Skeletal muscle tissue (tissue), 4 donors: Measurements from ENCODE around the gene RSPO3. TPM values are rescaled to one million over a fixed set of nuclear protein-coding genes. Genes with fewer than 3 reads are reported as not detected.
A peak's percentile ranks its signal among the peaks of the same experiment; 100 is the strongest.

Experiments used
- H3K27ac ChIP-seq: one replicate; pipeline ENCODE4 v1.7.0; 2013; ENCODE audit warnings: mild to moderate bottlenecking, low read depth, low read length, inconsistent platforms
- H3K27me3 ChIP-seq, 3 donors: one replicate each; pipeline ENCODE4 v1.7.0; 2013; ENCODE audit warnings: low read length in 3 of 3; ENCODE audit not compliant: control insufficient read depth in 3 of 3, insufficient read depth in 3 of 3
- H3K36me3 ChIP-seq, 3 donors: one replicate each; pipeline ENCODE4 v1.7.0; 2013; ENCODE audit warnings: low read length in 3 of 3; ENCODE audit not compliant: control insufficient read depth in 3 of 3, insufficient read depth in 3 of 3
- H3K4me1 ChIP-seq, 3 donors: one replicate each; pipeline ENCODE4 v1.7.0; 2013; ENCODE audit warnings: low read length in 3 of 3, mild to moderate bottlenecking in 3 of 3; ENCODE audit not compliant: control insufficient read depth in 3 of 3, insufficient read depth in 3 of 3
- H3K4me3 ChIP-seq, 3 donors: one replicate each; pipeline ENCODE4 v1.7.0; 2013; ENCODE audit warnings: low read length in 3 of 3
- H3K9ac ChIP-seq, 3 donors: one replicate each; pipeline ENCODE4 v1.7.0; 2013; ENCODE audit warnings: low read length in 3 of 3, mild to moderate bottlenecking in 3 of 3, moderate library complexity in 2 of 3, low read depth in 1 of 3
- H3K9me3 ChIP-seq, 3 donors: one replicate each; pipeline ENCODE4 v1.7.0; 2013; ENCODE audit warnings: low read length in 3 of 3; ENCODE audit not compliant: control insufficient read depth in 3 of 3
- total RNA-seq: library from RNA; depleted of rRNA; stranded (reverse); fragments of >200 nt; gene quantifications from one replicate; pipeline ENCODE4 v1.2.3, GENCODE V29; 2014
- donor health status: Osteomylitis.

RSPO3 gene
- total RNA-seq, 1 donor from 2014 or later, result 6.3 TPM

DNA sequence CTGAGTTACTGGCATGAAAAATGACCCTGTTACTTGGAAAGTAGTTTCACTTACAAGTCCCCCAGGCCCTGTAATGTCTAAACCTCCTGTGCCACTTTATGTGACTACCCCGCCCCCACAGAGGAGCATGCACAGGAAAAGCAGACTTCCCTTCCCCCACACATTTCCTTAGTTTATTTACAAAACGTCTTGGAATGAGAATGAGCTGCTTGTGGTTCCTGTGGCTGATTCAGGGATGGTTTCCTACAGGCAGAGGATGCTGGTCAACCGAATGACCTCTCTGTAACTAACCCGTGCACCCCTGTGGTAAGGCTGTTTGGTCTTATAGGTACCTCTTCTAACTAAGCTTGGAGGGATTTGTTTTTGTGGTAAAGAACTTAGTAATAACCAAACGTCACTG lies 28.5 kb downstream of the RSPO3 start:
- H3K27ac ChIP-seq, result peak overlapping the region; percentile 26
- no peaks in the 10 kb centered on the region for H3K27me3 ChIP-seq
- peak overlapping the region in 1 of 3 donors; percentile 22 for H3K4me3 ChIP-seq
- no peaks in the 10 kb centered on the region for H3K36me3 ChIP-seq
- peaks cover 12 to 16% (median 14%) of the 10 kb centered on the region in 3 donors for H3K4me1 ChIP-seq
- no peaks in the 10 kb centered on the region for H3K9me3 ChIP-seq
- H3K9ac ChIP-seq, result no peak overlapping the region

GRCh38 chr6:127147534-127147933 lies 29.1 kb downstream of the RSPO3 start:
- H3K36me3 ChIP-seq, result no peaks in the 10 kb centered on the region
- peaks cover 12 to 16% (median 14%) of the 10 kb centered on the region in 3 donors for H3K4me1 ChIP-seq
- no peaks in the 10 kb centered on the region for H3K9me3 ChIP-seq
- no peak overlapping the region for H3K4me3 ChIP-seq
- H3K9ac ChIP-seq, result no peak overlapping the region
- H3K27ac ChIP-seq, result peak overlapping the region; percentile 26
- no peaks in the 10 kb centered on the region for H3K27me3 ChIP-seq

DNA sequence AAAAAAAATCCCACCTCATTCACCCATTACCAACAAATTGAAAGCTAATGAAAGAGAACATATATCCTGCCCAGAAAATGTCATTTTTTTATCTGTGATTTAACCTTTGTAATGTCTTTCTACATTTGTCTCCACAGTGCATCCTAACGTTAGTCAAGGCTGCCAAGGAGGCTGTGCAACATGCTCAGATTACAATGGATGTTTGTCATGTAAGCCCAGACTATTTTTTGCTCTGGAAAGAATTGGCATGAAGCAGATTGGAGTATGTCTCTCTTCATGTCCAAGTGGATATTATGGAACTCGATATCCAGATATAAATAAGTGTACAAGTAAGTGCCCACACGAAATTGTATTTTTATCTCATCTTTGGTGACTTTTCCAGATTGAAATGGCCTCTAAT lies 30.0 kb downstream of the RSPO3 start:
- H3K27me3 ChIP-seq, result no peaks in the 10 kb centered on the region
- H3K27ac ChIP-seq, result peak overlapping the region; percentile 45
- no peaks in the 10 kb centered on the region for H3K9me3 ChIP-seq
- no peaks in the 10 kb centered on the region for H3K36me3 ChIP-seq
- H3K4me3 ChIP-seq, result peak overlapping the region in 1 of 3 donors; percentile 45
- peaks cover 12 to 16% (median 14%) of the 10 kb centered on the region in 3 donors for H3K4me1 ChIP-seq
- H3K9ac ChIP-seq, result peak overlapping the region in 1 of 3 donors; percentile 24

- Histone ChIP-seq H3K9me3 (no peaks in the 10 kb centered on the region), H3K9ac (no peak overlapping the region), H3K36me3 (no peaks in the 10 kb centered on the region), H3K27ac (no peak overlapping the region), H3K4me1 (peaks cover 0 to under 1% (median 0%) of the 10 kb centered on the region in 3 donors), H3K4me3 (no peak overlapping the region), H3K27me3 (no peaks in the 10 kb centered on the region)
These were observed 36.0 kb downstream of the RSPO3 start for GRCh38 chr6:127154509-127154908.

- no peaks in the 10 kb centered on the region for H3K4me1 ChIP-seq
- no peak overlapping the region for H3K9ac ChIP-seq
- H3K4me3 ChIP-seq, result no peak overlapping the region
- H3K9me3 ChIP-seq, result no peaks in the 10 kb centered on the region
- H3K27me3 ChIP-seq, result no peaks in the 10 kb centered on the region
- no peaks in the 10 kb centered on the region for H3K36me3 ChIP-seq
- H3K27ac ChIP-seq, result no peak overlapping the region
These were observed 42.0 kb downstream of the RSPO3 start for GRCh38 chr6:127160484-127160883.

GRCh38 chr6:127162836-127163235 lies 44.4 kb downstream of the RSPO3 start:
- Histone ChIP-seq H3K36me3 (no peaks in the 10 kb centered on the region), H3K9ac (no peak overlapping the region), H3K4me1 (no peaks in the 10 kb centered on the region), H3K4me3 (peak overlapping the region in 1 of 3 donors; percentile 4), H3K9me3 (no peaks in the 10 kb centered on the region), H3K27me3 (no peaks in the 10 kb centered on the region), H3K27ac (no peak overlapping the region)

DNA sequence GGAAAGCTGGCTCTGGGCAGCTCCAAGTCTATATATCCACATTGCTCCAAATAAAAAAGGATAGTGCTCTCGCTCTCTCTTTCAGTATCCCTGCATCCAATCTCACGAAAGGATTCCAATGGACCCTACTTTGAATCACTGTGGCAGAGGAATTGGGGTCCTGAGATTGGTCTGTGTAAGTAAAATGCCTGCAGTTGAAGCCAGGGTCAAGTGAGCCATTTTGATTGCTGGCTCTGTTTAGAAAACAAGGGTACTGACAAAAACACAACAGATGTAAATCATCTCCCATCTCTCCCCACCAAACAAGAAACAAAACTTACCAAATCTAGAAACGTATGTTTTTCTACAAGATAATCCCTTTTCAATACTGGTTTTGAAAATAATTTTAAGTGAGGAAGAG lies 45.6 kb downstream of the RSPO3 start:
- no peaks in the 10 kb centered on the region for H3K27me3 ChIP-seq
- H3K4me3 ChIP-seq, result no peak overlapping the region
- no peaks in the 10 kb centered on the region for H3K36me3 ChIP-seq
- no peak overlapping the region for H3K9ac ChIP-seq
- no peaks in the 10 kb centered on the region for H3K4me1 ChIP-seq
- no peak overlapping the region for H3K27ac ChIP-seq
- H3K9me3 ChIP-seq, result no peaks in the 10 kb centered on the region

DNA sequence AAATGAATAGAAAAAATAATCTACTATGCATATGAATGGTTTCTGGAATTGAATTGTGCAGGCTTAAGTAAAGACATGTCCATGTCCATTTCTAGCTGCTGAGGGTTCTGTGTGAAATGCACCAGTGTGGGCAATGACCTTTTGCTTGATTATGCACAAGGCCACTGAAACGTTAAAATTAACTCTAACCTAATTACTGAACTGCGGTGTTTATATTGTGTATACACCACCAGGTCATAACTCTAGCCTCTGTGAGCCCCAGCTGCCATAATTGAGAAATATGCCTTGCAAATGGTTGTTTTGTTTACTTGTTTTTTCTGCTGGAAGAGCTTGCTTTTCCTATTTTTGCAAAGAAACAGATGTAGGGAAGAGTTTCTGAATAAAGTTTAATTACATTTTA lies 46.1 kb downstream of the RSPO3 start:
- Histone ChIP-seq H3K4me1 (no peaks in the 10 kb centered on the region), H3K9me3 (no peaks in the 10 kb centered on the region), H3K9ac (no peak overlapping the region), H3K27ac (no peak overlapping the region), H3K36me3 (no peaks in the 10 kb centered on the region), H3K27me3 (no peaks in the 10 kb centered on the region), H3K4me3 (no peak overlapping the region)

GRCh38 chr6:127173156-127173940 lies 54.9 kb downstream of the RSPO3 start:
- Histone ChIP-seq H3K27ac (no peak overlapping the region), H3K4me3 (no peak overlapping the region), H3K36me3 (no peaks in the 10 kb centered on the region), H3K4me1 (peaks cover 2 to 8% (median 3%) of the 10 kb centered on the region in 3 donors), H3K9ac (no peak overlapping the region), H3K9me3 (no peaks in the 10 kb centered on the region), H3K27me3 (no peaks in the 10 kb centered on the region)

- Histone ChIP-seq H3K9me3 (no peaks in the 10 kb centered on the region), H3K4me1 (peaks cover 2 to 8% (median 3%) of the 10 kb centered on the region in 3 donors), H3K27me3 (no peaks in the 10 kb centered on the region), H3K9ac (no peak overlapping the region), H3K4me3 (no peak overlapping the region), H3K36me3 (no peaks in the 10 kb centered on the region), H3K27ac (no peak overlapping the region)
These were observed 57.7 kb downstream of the RSPO3 start for GRCh38 chr6:127176146-127176545.
